Smooth muscle cell (in vitro differentiated cells): ENCODE results near the gene CDC7. TPM values are rescaled to one million over a fixed set of nuclear protein-coding genes. Genes with fewer than 3 reads are reported as not detected.

ENCODE experiments used
- DNase-seq: peaks from one replicate; lab custom pipeline; 2025; ENCODE audit not compliant: unreplicated experiment; lab: John Stamatoyannopoulos, UW
- H2AFZ ChIP-seq: fragments of 200-600 bp; sonication (generic); 2 replicates; pipeline ENCODE4 v1.6.0; 2016; ENCODE audit warnings: antibody characterized with exemption, low read depth, mild to moderate bottlenecking
- H3F3A ChIP-seq: fragments of 200-600 bp; sonication (generic); 2 replicates; pipeline ENCODE4 v1.6.0; 2017; ENCODE audit warnings: antibody characterized with exemption, low read depth
- H3K27ac ChIP-seq: fragments of 200-600 bp; sonication (generic); 2 replicates; pipeline ENCODE4 v1.5.1; 2016; ENCODE audit warnings: low read depth, mild to moderate bottlenecking
- H3K27me3 ChIP-seq: fragments of 200-600 bp; sonication (generic); 2 replicates; pipeline ENCODE4 v1.6.1; 2016; ENCODE audit warnings: low read depth, mild to moderate bottlenecking
- H3K36me3 ChIP-seq: fragments of 200-600 bp; sonication (generic); 2 replicates; pipeline ENCODE4 v1.5.1; 2016; ENCODE audit warnings: low read depth
- H3K4me1 ChIP-seq: fragments of 200-600 bp; sonication (generic); 2 replicates; pipeline ENCODE4 v1.5.1; 2016; ENCODE audit warnings: low read depth
- H3K4me2 ChIP-seq: fragments of 200-600 bp; sonication (generic); 2 replicates; pipeline ENCODE4 v1.6.0; 2016; ENCODE audit warnings: mild to moderate bottlenecking
- H3K4me3 ChIP-seq: fragments of 200-600 bp; sonication (generic); 2 replicates; pipeline ENCODE4 v1.5.1; 2016; ENCODE audit warnings: mild to moderate bottlenecking
- H3K79me2 ChIP-seq: fragments of 200-600 bp; sonication (generic); 2 replicates; pipeline ENCODE4 v1.6.0; 2016; ENCODE audit warnings: low read depth, mild to moderate bottlenecking
- H3K9ac ChIP-seq: fragments of 200-600 bp; sonication (generic); 2 replicates; pipeline ENCODE4 v1.6.0; 2016; ENCODE audit warnings: low read depth
- H3K9me3 ChIP-seq: fragments of 200-600 bp; sonication (generic); replicated peaks from 2 replicates; pipeline ENCODE4 v1.5.1; 2016; ENCODE audit warnings: low read depth
- H4K20me1 ChIP-seq: fragments of 200-600 bp; sonication (generic); 2 replicates; pipeline ENCODE4 v1.6.0; 2016; ENCODE audit warnings: low read depth
- CTCF ChIP-seq: fragments of 200-600 bp; sonication (generic); IDR thresholded peaks from 2 replicates; pipeline ENCODE4 v1.5.1; 2017; ENCODE audit warnings: borderline replicate concordance, mild to moderate bottlenecking, antibody characterized with exemption; ENCODE audit not compliant: insufficient read depth, poor library complexity, severe bottlenecking
- WGBS: methylation state at CpG from one replicate; pipeline ENCODE4 v1.1.7; 2016; ENCODE audit warnings: low lambda C conversion rate; 5-methylcytosine and 5-hydroxymethylcytosine counted together
- polyA plus RNA-seq: library from polyadenylated mRNA; unstranded; fragments of >200 nt; fragmentation: Nextera tagmentation; extraction: Ambion mirVana; gene quantifications from 2 replicates; pipeline ENCODE4 v1.2.1, GENCODE V29; 2016
- total RNA-seq: library from RNA; depleted of rRNA; stranded (reverse); fragments of >200 nt; gene quantifications from 2 replicates; pipeline ENCODE4 v1.2.3, GENCODE V29; 2014

CDC7 gene
- total and polyA plus RNA-seq, 2 experiments from 2014 or later = 10.1 to 11.2 TPM

- WGBS = 0% methylated on average over 9 of the region's 9 CpGs
- no peaks in the 10 kb centered on the region for H4K20me1 ChIP-seq
- peak overlapping the region; percentile 92 for H3K4me2 ChIP-seq
- H3K4me3 ChIP-seq = peak overlapping the region; percentile 87
- peak overlapping the region; percentile 98 for H2AFZ ChIP-seq
- peaks cover 39% of the 10 kb centered on the region for H3K4me1 ChIP-seq
- no peak for DNase-seq
- H3K9me3 ChIP-seq = no peaks in the 10 kb centered on the region
- H3K9ac ChIP-seq = peak overlapping the region; percentile 79
- H3K27ac ChIP-seq = peak overlapping the region; percentile 81
- TF ChIP-seq CTCF = no peak
- no peaks in the 10 kb centered on the region for H3K27me3 ChIP-seq
- H3K79me2 ChIP-seq = peaks cover 43% of the 10 kb centered on the region
- H3F3A ChIP-seq = peaks cover 6% of the 10 kb centered on the region
- H3K36me3 ChIP-seq = no peaks in the 10 kb centered on the region
Observed at GRCh38 chr1:91501523-91501851, 836 bp downstream of the CDC7 start.

- H3K79me2 ChIP-seq = peaks cover 47% of the 10 kb centered on the region
Observed at GRCh38 chr1:91501971-91502671, 1.5 kb downstream of the CDC7 start.

GRCh38 chr1:91502672-91503184 is 2.1 kb downstream of the CDC7 start:
- peaks cover 39% of the 10 kb centered on the region for H3K4me1 ChIP-seq
- no peaks in the 10 kb centered on the region for H4K20me1 ChIP-seq
- no peaks in the 10 kb centered on the region for H3K27me3 ChIP-seq
- peaks cover 51% of the 10 kb centered on the region for H3K79me2 ChIP-seq
- H2AFZ ChIP-seq = no peak overlapping the region
- H3K27ac ChIP-seq = no peak overlapping the region
- H3K4me3 ChIP-seq = peak overlapping the region; percentile 2
- H3F3A ChIP-seq = peaks cover 6% of the 10 kb centered on the region
- DNase-seq = no peak
- no peak overlapping the region for H3K9ac ChIP-seq
- WGBS = 59% methylated on average over 2 of the region's 2 CpGs
- no peaks in the 10 kb centered on the region for H3K36me3 ChIP-seq
- TF ChIP-seq CTCF = no peak
- H3K9me3 ChIP-seq = no peaks in the 10 kb centered on the region
- H3K4me2 ChIP-seq = peak overlapping the region; percentile 43

More at GRCh38 chr1:91501971-91502671, 1.5 kb downstream of the CDC7 start:
- WGBS = 37% methylated on average over 5 of the region's 5 CpGs
- H3F3A ChIP-seq = peaks cover 6% of the 10 kb centered on the region
- H3K4me1 ChIP-seq = peaks cover 39% of the 10 kb centered on the region
- TF ChIP-seq CTCF = no peak
- H3K27ac ChIP-seq = peak overlapping the region; percentile 81
- no peak overlapping the region for H3K9ac ChIP-seq
- H3K27me3 ChIP-seq = no peaks in the 10 kb centered on the region
- no peaks in the 10 kb centered on the region for H4K20me1 ChIP-seq
- peak overlapping the region; percentile 87 for H3K4me3 ChIP-seq
- H2AFZ ChIP-seq = peak overlapping the region; percentile 98
- DNase-seq = no peak
- peak overlapping the region; percentile 92 for H3K4me2 ChIP-seq
- no peaks in the 10 kb centered on the region for H3K36me3 ChIP-seq
- no peaks in the 10 kb centered on the region for H3K9me3 ChIP-seq
